GM12892 (cell line): Measurements from ENCODE around the gene ACTG2.
A peak's percentile ranks its signal among the peaks of the same experiment; 100 is the strongest.

Experiments used
- DNase-seq: peaks from one replicate; pipeline ENCODE4 v3.0.0; 2011; ENCODE audit not compliant: insufficient read length
- FAIRE-seq: peaks from 2 replicates; lab custom pipeline; 2011; peaks lifted over from hg19 to GRCh38; lab: Jason Lieb, UNC
- POLR2A ChIP-seq: IDR thresholded peaks from 2 replicates; pipeline ENCODE4 v1.6.1; 2011; ENCODE audit warnings: low read depth, low read length, control low read depth
- POLR2AphosphoS5 ChIP-seq: IDR thresholded peaks from 2 replicates; pipeline ENCODE4 v1.6.1; 2011; ENCODE audit warnings: low read depth, low read length, control low read depth
- TAF1 ChIP-seq: IDR thresholded peaks from 2 replicates; pipeline ENCODE4 v1.6.1; 2011; ENCODE audit warnings: low read depth, mild to moderate bottlenecking, control low read depth, low read length, borderline replicate concordance

The ACTG2 gene

GRCh38 chr2:73946666-73947065, 53.9 kb downstream of the ACTG2 start:
- DNase-seq (no peak), FAIRE-seq (no peak)
- no peak for TF ChIP-seq POLR2AphosphoS5
- no peak for TF ChIP-seq TAF1

- TF ChIP-seq POLR2A (no peak), TAF1 (no peak), POLR2AphosphoS5 (no peak)
- DNase-seq (no peak), FAIRE-seq (no peak)
These were observed 54.7 kb downstream of the ACTG2 start for GRCh38 chr2:73947412-73948018.

GRCh38 chr2:73949802-73950201, 57.0 kb downstream of the ACTG2 start:
- TF ChIP-seq POLR2AphosphoS5 (no peak), TAF1 (no peak), POLR2A (no peak)
- no peak for FAIRE-seq
- DNase-seq = no peak

GRCh38 chr2:73952499-73953446, 60.0 kb downstream of the ACTG2 start:
- TF ChIP-seq POLR2A (no peak), TAF1 (no peak), POLR2AphosphoS5 (no peak)
- DNase-seq (no peak), FAIRE-seq (no peak)

GRCh38 chr2:73956218-73956865, 63.5 kb downstream of the ACTG2 start:
- FAIRE-seq = no peak

GRCh38 chr2:73961274-73961673, 68.5 kb downstream of the ACTG2 start:
- FAIRE-seq = no peak
- DNase-seq = no peak
- TF ChIP-seq POLR2AphosphoS5 (no peak), TAF1 (no peak)

More at GRCh38 chr2:73956218-73956865, 63.5 kb downstream of the ACTG2 start:
- no peak for TF ChIP-seq POLR2AphosphoS5
- no peak for TF ChIP-seq TAF1
- TF ChIP-seq POLR2A = no peak
- DNase-seq = no peak

- FAIRE-seq (no peak), DNase-seq (no peak)
- TF ChIP-seq TAF1 (no peak), POLR2A (no peak), POLR2AphosphoS5 (no peak)
These were observed 69.2 kb downstream of the ACTG2 start for GRCh38 chr2:73961823-73962615.

- no peak for FAIRE-seq
- TF ChIP-seq POLR2AphosphoS5 (no peak), TAF1 (no peak), POLR2A (no peak)
- no peak for DNase-seq
These were observed 70.0 kb downstream of the ACTG2 start for GRCh38 chr2:73962798-73963197.

GRCh38 chr2:73963385-73964120, 70.7 kb downstream of the ACTG2 start:
- TF ChIP-seq POLR2AphosphoS5 = no peak
- TF ChIP-seq TAF1 = no peak
- TF ChIP-seq POLR2A = no peak; the same call in 1 of the 2 replicates
- FAIRE-seq (peak; percentile 24), DNase-seq (no peak)

- no peak for TF ChIP-seq TAF1
- no peak for TF ChIP-seq POLR2AphosphoS5
- TF ChIP-seq POLR2A = no peak
- no peak for FAIRE-seq
- DNase-seq = no peak
These were observed 71.4 kb downstream of the ACTG2 start for GRCh38 chr2:73964223-73964622.

GRCh38 chr2:73965053-73965452, 72.2 kb downstream of the ACTG2 start:
- no peak for TF ChIP-seq TAF1
- TF ChIP-seq POLR2A = no peak
- TF ChIP-seq POLR2AphosphoS5 = no peak
- no peak for DNase-seq
- no peak for FAIRE-seq
